Measurements from ENCODE around the gene ACOT11. TPM values are rescaled to one million over a fixed set of nuclear protein-coding genes. Genes with fewer than 3 reads are reported as not detected.

The ACOT11 gene
- polyA plus RNA-seq, 1 donor (not counting 4 experiments of a cell fraction or from before 2014, with no cell fraction given), result 3.4 TPM

GRCh38 chr1:54564312-54565112 is 16.5 kb downstream of the ACOT11 start:
- H2AFZ ChIP-seq (ENCODE audit: control insufficient read depth, low read length), result no peak overlapping the region
- TF ChIP-seq CTCF (optimal IDR thresholded peaks at IDR 0.05 in 1 of 3, IDR thresholded peaks at IDR 0.05 in 1 of 3, conservative IDR thresholded peaks at IDR 0.05 in 1 of 3; ENCODE audit: extremely low read depth in 1 of 3, insufficient read depth in 2 of 3, low read length in 3 of 3) (no peak), EZH2 (IDR thresholded peaks at IDR 0.05; ENCODE audit: low read length) (no peak)
- H3K9ac ChIP-seq (ENCODE audit: control insufficient read depth, extremely low read depth, insufficient read depth, low read length), result no peak overlapping the region
- FAIRE-seq (peak; percentile 76), DNase-seq (ENCODE audit: low read depth, low spot score) (no peak)
- peak overlapping the region; percentile 60 for H3K4me2 ChIP-seq (ENCODE audit: control insufficient read depth, extremely low read depth, insufficient read depth, low read depth, low read length)
- H3K27ac ChIP-seq (ENCODE audit: control insufficient read depth, insufficient read depth, low read length), result no peak overlapping the region
- no peaks in the 10 kb centered on the region for H3K9me3 ChIP-seq (ENCODE audit: control insufficient read depth, low read depth, low read length)
- H3K79me2 ChIP-seq (ENCODE audit: control insufficient read depth, insufficient read depth, low read length), result no peaks in the 10 kb centered on the region
- no peaks in the 10 kb centered on the region for H4K20me1 ChIP-seq (ENCODE audit: control insufficient read depth, extremely low read depth, insufficient read depth, low read length)
- H3K36me3 ChIP-seq (ENCODE audit: control insufficient read depth in 2 of 2, extremely low read depth in 1 of 2, insufficient read depth in 2 of 2, low read length in 2 of 2), result no peaks in the 10 kb centered on the region
- no peaks in the 10 kb centered on the region for H3K27me3 ChIP-seq (ENCODE audit: control insufficient read depth, extremely low read depth, insufficient read depth, low read length)
- dilution Hi-C loops (cut with MboI; ENCODE audit: extremely low pct_ligation_motif_present, low sequenced_read_pairs), result no loop called here
- H3K4me1 ChIP-seq (ENCODE audit: control insufficient read depth, extremely low read depth, insufficient read depth, low read length), result peaks cover 22% of the 10 kb centered on the region
- no peak overlapping the region for H3K4me3 ChIP-seq (ENCODE audit: control insufficient read depth in 2 of 3, extremely low read depth in 1 of 3, insufficient read depth in 2 of 3, low read depth in 1 of 3, low read length in 3 of 3)
- H3K9me1 ChIP-seq (ENCODE audit: control insufficient read depth, extremely low read depth, insufficient read depth, low read length), result no peaks in the 10 kb centered on the region

DNA sequence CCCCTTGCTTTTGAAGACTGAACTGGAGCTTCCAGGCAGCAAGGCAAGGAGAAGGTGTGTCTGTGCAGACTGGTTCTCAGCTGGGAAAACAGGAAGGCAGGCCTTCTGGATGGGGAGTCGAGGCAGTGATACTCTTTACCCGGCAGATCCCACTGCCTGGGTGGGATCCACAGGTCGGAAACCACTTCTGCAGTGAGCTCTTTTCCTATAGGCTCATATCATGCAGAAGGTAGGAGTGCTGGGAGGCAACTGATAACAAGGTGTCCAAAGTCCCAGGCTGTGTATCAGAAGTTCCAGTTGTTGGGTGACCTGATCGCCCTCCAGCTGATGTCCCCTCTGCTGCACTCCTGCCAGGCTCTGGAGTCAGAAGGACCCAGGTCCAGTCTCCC is 17.1 kb downstream of the ACOT11 start:
- no peaks in the 10 kb centered on the region for H3K9me3 ChIP-seq (ENCODE audit: control insufficient read depth, low read depth, low read length)
- peaks cover 25% of the 10 kb centered on the region for H3K4me1 ChIP-seq (ENCODE audit: control insufficient read depth, extremely low read depth, insufficient read depth, low read length)
- no peak overlapping the region for H3K27ac ChIP-seq (ENCODE audit: control insufficient read depth, insufficient read depth, low read length)
- DNase-seq (ENCODE audit: low read depth, low spot score), result no peak
- no peak for FAIRE-seq
- H3K9ac ChIP-seq (ENCODE audit: control insufficient read depth, extremely low read depth, insufficient read depth, low read length), result no peak overlapping the region
- H3K9me1 ChIP-seq (ENCODE audit: control insufficient read depth, extremely low read depth, insufficient read depth, low read length), result no peaks in the 10 kb centered on the region
- H3K27me3 ChIP-seq (ENCODE audit: control insufficient read depth, extremely low read depth, insufficient read depth, low read length), result no peaks in the 10 kb centered on the region
- no peak for TF ChIP-seq EZH2 (IDR thresholded peaks at IDR 0.05; ENCODE audit: low read length)
- no peak for TF ChIP-seq CTCF (optimal IDR thresholded peaks at IDR 0.05 in 1 of 3, IDR thresholded peaks at IDR 0.05 in 1 of 3, conservative IDR thresholded peaks at IDR 0.05 in 1 of 3; ENCODE audit: extremely low read depth in 1 of 3, insufficient read depth in 2 of 3, low read length in 3 of 3)
- no peak overlapping the region for H3K4me3 ChIP-seq (ENCODE audit: control insufficient read depth in 2 of 3, extremely low read depth in 1 of 3, insufficient read depth in 2 of 3, low read depth in 1 of 3, low read length in 3 of 3)
- no peaks in the 10 kb centered on the region for H4K20me1 ChIP-seq (ENCODE audit: control insufficient read depth, extremely low read depth, insufficient read depth, low read length)
- H3K79me2 ChIP-seq (ENCODE audit: control insufficient read depth, insufficient read depth, low read length), result no peaks in the 10 kb centered on the region
- dilution Hi-C loops (cut with MboI; ENCODE audit: extremely low pct_ligation_motif_present, low sequenced_read_pairs), result no loop called here
- no peak overlapping the region for H3K4me2 ChIP-seq (ENCODE audit: control insufficient read depth, extremely low read depth, insufficient read depth, low read depth, low read length)
- no peak overlapping the region for H2AFZ ChIP-seq (ENCODE audit: control insufficient read depth, low read length)
- H3K36me3 ChIP-seq (ENCODE audit: control insufficient read depth in 2 of 2, extremely low read depth in 1 of 2, insufficient read depth in 2 of 2, low read length in 2 of 2), result no peaks in the 10 kb centered on the region
